Measurements from ENCODE around the gene SGK1. TPM values are rescaled to one million over a fixed set of nuclear protein-coding genes. Genes with fewer than 3 reads are reported as not detected.
"Not testable (repeated sequence)": the region's sequence is repeated elsewhere in the genome, so short reads cannot be mapped to it uniquely, and the experiment has no call there.

The SGK1 gene
- total RNA-seq, 1 donor from 2014 or later: 175 TPM

DNA sequence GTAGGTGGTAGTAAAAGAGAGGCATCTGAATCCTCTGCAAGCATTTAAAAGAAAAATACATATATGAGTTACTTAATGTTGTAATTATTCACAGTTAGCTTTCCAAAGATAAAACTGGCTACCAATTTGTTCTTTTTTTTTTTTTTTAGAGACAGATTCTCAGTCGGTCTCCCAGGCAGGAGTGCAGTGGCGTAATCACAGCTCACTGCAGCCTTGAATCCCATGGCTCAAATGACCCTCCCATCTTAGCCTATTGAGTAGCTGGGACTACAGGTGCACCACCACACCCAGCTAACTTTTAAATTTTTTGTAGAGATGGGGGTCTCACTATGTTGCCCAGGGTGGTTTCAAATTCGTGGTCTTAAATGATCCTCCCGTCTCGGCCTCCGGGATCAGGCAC is 36.5 kb downstream of the SGK1 start:
- TF ChIP-seq, protein P1, sequence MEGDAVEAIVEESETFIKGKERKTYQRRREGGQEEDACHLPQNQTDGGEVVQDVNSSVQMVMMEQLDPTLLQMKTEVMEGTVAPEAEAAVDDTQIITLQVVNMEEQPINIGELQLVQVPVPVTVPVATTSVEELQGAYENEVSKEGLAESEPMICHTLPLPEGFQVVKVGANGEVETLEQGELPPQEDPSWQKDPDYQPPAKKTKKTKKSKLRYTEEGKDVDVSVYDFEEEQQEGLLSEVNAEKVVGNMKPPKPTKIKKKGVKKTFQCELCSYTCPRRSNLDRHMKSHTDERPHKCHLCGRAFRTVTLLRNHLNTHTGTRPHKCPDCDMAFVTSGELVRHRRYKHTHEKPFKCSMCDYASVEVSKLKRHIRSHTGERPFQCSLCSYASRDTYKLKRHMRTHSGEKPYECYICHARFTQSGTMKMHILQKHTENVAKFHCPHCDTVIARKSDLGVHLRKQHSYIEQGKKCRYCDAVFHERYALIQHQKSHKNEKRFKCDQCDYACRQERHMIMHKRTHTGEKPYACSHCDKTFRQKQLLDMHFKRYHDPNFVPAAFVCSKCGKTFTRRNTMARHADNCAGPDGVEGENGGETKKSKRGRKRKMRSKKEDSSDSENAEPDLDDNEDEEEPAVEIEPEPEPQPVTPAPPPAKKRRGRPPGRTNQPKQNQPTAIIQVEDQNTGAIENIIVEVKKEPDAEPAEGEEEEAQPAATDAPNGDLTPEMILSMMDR (conservative IDR thresholded peaks at IDR 0.05; ENCODE audit: low read depth, low read length): no peak
- H3K4me3 ChIP-seq (ENCODE audit: low read depth, low read length): no peak overlapping the region
- DNase-seq (ENCODE audit: low read depth): no peak

DNA sequence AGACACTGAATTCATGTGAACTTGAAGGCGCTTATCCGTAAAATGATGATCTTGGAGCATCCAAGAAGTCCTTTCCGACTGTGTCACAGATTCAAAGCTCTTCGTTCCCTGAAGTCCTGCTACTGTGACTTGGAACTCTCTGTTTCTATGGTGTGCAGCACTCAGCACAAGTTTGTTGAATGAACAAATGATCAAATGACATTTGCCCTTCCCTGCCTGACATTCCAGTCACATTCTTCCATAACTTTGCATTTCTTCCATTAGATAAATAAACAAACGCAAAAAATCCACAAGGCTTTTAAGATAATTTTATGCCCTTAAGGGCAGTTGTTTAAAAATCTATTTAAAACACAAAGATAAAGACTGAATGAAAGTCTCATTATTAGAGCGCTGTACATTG is 39.9 kb downstream of the SGK1 start:
- H3K4me3 ChIP-seq (ENCODE audit: low read depth, low read length): no peak overlapping the region
- no peak for DNase-seq (ENCODE audit: low read depth)

DNA sequence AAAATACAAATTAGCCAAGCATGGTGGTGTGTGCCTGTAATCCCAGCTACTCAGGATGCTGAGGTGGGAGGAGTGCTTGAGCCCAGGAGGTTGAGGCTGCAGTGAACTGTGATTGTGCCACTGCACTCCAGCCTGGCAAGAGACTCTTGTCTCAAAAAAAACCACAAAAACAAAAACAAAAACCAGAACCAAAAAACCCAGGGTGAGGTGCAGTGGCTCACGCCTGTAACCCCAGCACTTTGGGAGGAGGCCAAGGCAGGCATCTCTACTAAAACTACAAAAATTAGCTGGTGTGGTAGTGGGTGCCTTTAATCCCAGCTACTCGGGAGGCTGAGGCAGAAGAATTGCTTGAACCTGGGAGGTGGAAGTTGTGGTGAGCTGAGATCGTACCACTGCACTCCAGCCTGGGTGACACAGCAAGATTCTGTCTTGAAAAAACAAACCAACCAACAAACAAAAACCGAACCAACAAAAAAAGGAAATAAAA is 41.0 kb downstream of the SGK1 start:
- DNase-seq (ENCODE audit: low read depth); H3K4me3 ChIP-seq (ENCODE audit: low read depth, low read length): not testable (repeated sequence)

More for the DNA sequence above, 39.9 kb downstream of the SGK1 start:
- TF ChIP-seq, protein P1 (conservative IDR thresholded peaks at IDR 0.05; ENCODE audit: low read depth, low read length): no peak

DNA sequence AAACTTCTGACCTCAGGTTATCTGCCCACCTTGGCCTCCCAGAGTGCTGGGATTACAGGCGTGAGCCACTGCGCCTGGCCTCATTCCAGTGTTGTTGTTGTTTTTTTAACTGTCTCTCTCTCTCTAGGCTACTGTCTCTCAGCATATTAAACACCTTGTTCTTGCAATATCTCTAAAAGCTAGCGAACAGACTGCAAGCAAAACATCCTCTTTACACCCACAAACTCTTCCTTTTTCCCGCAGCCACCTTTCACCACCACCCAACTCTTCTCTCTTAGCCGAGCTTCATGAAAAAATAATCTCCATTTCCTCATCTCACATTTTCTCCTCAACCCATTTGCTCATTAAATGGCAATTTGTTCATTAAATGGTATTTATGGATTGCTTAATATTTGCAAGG is 45.5 kb downstream of the SGK1 start:
- TF ChIP-seq, protein P1 (conservative IDR thresholded peaks at IDR 0.05; ENCODE audit: low read depth, low read length): no peak
- no peak for DNase-seq (ENCODE audit: low read depth)
- no peak overlapping the region for H3K4me3 ChIP-seq (ENCODE audit: low read depth, low read length)

DNA sequence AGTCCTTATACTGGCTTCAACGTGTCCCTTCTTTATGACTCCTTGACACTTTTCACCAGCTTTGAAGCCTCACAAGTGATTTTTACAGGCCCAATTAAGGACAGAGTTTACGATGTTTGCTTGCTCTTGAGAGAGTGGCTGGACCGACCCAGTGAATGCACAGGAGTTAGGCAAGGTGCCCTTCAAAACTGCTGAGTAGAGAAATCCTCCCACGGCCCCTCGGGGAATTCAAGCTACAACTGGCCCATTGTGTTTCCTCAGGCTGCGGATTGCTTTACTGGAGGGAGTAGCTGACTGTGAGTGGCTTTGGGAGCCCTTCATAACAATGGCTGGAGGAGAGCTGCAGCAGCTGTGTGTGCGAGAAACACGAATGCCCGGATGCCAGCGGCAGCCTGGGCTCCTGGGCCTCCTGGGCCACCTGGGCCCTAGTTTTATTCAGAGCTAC is 50.0 kb downstream of the SGK1 start:
- TF ChIP-seq, protein P1 (conservative IDR thresholded peaks at IDR 0.05; ENCODE audit: low read depth, low read length): no peak
- DNase-seq (ENCODE audit: low read depth): no peak

DNA sequence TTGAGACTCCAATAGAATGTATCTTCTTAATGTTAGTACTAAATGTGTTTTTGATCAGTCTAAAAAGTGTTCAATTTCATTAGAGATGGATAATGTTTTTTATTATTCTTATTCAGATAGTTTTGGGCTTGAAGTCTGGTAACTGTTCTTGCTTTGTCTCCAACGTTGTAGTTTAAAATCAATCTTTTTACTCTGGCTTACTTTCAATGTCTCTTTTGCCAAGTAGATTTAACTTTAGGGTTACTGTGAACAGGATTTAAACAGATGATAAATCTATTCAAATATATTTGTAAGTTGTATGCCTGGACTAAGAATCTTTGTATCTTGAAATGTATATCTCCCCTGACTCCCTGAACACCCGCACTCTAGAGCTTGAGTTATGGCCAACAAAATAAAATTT is 51.1 kb downstream of the SGK1 start:
- H3K4me3 ChIP-seq (ENCODE audit: low read depth, low read length): no peak overlapping the region
- TF ChIP-seq, protein P1 (conservative IDR thresholded peaks at IDR 0.05; ENCODE audit: low read depth, low read length): no peak
- DNase-seq (ENCODE audit: low read depth): no peak

More for the DNA sequence above, 50.0 kb downstream of the SGK1 start:
- H3K4me3 ChIP-seq (ENCODE audit: low read depth, low read length): no peak overlapping the region

DNA sequence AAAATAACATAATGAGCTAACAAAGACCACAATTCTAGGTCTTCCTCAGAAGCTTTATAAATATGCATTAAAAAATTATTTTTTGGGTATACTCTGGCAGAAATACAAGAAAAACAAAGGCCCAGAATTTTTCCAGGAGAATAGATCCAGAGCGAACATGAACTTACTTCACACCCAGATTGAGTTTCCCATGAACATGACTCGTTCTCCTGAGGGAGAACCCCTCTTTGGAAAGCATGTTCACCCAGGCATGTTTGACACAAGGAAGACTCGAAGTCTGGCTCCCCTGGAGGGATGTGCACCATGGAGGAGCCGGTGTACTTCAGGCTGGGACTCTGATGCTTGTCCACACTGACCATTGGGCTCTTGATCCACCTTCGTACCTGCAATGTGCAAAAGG is 56.1 kb downstream of the SGK1 start:
- no peak overlapping the region for H3K4me3 ChIP-seq (ENCODE audit: low read depth, low read length)
- TF ChIP-seq, protein P1 (conservative IDR thresholded peaks at IDR 0.05; ENCODE audit: low read depth, low read length): no peak
- no peak for DNase-seq (ENCODE audit: low read depth)

All from epithelial cell of proximal tubule (primary cell).